Neural progenitor cell (in vitro differentiated cells): Measurements from ENCODE around the gene TRPM1.

ENCODE experiments used
- CTCF ChIP-seq: fragments of 200-600 bp; sonication (generic); IDR thresholded peaks from 2 replicates; pipeline ENCODE4 v1.5.1; 2017; ENCODE audit warnings: antibody characterized with exemption, mild to moderate bottlenecking
- EZH2 ChIP-seq: fragments of 200-600 bp; sonication (generic); IDR thresholded peaks from 2 replicates; pipeline ENCODE4 v1.6.1; 2017; ENCODE audit warnings: antibody characterized with exemption, mild to moderate bottlenecking, moderate library complexity
- EZH2phosphoT487 ChIP-seq: fragments of 200-600 bp; sonication (generic); IDR thresholded peaks from 2 replicates; pipeline ENCODE4 v1.6.1; 2017; ENCODE audit warnings: antibody characterized with exemption

- TF ChIP-seq CTCF (no peak), EZH2 (no peak), EZH2phosphoT487 (no peak)
Observed at GRCh38 chr15:31136607-31137328, 35.2 kb upstream of the TRPM1 start.
